Measurements from ENCODE around the gene COMMD1.

- no peak for TF ChIP-seq POLR2A (IDR thresholded peaks at IDR 0.05; ENCODE audit: low read length)
- no peak for TF ChIP-seq RAD21 (conservative IDR thresholded peaks at IDR 0.05 in 1 of 2, IDR thresholded peaks at IDR 0.05 in 1 of 2)
- TF ChIP-seq PBX3 (IDR thresholded peaks at IDR 0.05), result no peak
- TF ChIP-seq CTCF (IDR thresholded peaks at IDR 0.05), result no peak
These were observed 275.5 kb downstream of the COMMD1 start for GRCh38 chr2:62180975-62181374.
